GM21381 (cell line): ENCODE results near the gene DCLK1.

Source experiments
- ATAC-seq: cut with Tn5 transposase; IDR thresholded peaks from one replicate; pipeline ENCODE4 v1.9.1; 2021; ENCODE audit warnings: mild to moderate bottlenecking, moderate library complexity; ENCODE audit not compliant: unreplicated experiment

The DCLK1 gene

DNA sequence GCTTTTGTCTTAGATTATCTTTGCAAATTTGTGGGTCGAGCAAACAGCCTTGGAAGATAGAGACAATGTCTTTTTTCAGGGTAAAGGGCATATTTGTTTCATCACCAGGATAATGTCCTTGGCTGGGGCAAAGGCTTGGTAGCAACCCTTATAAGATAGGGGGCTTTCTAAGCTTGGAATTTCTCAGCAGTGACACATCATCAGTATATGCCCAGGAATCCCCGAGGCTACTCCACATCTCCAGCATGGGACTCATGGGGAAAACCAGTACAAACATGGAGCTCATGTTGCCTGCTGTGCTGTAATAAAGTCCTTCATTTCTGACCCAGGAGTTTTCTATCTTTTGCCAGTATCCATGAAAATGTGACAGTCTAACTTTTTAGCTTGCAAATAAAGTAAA, 77.1 kb downstream of the DCLK1 start:
- no peak for ATAC-seq

DNA sequence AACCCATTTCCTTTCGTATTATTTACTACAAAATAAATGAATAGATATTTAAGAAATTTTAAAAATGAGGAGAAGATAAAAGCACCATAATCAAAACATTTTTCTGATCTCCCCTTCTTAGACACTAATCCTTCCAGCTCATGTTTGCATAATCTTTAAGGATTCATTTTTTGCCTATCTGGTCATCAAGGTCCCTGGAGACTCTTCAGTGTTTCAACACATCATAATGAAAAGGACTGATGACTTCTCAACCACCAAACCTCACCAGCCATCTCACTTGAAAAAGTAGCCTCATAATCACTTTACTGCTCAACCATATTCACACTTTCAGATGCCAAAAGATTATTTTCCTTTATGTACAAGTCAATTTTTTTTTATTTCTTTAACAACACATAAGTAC, 80.1 kb downstream of the DCLK1 start:
- no peak for ATAC-seq

DNA sequence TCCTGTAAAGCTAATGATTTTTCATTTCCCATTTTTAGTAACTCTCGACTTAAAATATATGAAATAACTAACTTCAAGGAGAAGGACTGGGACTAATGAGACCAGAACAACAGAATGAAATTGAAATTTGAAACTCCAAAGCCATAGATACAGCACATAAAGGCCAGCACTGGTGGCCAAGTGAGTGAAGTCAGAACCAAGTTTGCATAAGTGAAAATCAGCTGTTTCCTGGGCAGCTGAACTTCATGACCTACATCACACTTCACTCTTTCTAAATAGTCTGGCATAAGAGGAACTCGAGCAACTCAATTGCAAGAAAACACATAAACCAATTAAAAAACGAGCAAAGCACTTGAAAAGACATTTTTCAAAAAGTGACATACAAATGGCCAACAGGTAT, 84.5 kb downstream of the DCLK1 start:
- no peak for ATAC-seq

DNA sequence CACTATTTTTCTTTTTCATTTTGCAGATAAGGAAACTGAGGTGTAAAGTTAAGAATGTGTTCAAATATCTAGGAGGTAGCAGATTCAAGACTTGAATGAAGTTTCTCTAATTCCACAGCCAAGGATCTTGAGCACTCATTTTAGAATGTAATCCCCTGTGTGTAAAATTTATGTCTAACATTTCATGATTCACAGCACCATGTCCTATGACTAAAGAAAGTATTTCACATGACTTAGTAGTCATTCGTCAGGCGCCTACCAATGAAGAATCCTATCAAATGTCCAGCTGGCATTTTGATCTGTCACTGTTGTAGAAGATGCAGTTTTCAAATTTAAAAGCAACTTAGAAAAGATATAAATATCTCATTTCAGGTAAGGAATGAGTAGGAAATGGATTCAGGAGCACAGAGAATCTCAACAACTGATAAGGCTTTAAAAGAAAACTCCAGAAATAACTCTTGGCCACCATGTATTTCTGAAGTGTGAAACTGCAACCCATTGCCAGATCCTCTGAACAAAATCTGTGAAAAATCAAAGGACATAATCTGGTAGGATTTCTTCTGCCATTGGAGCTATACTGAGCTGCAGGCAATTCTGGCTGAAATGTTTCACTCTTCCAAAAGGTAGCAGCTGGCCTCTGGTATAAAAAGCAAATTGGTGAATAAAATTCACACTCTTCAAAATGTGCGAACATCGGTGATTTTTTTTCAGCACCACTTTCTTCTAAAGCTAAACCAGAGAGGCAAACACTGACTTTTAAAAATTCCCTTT, 92.2 kb downstream of the DCLK1 start:
- ATAC-seq, result no peak

DNA sequence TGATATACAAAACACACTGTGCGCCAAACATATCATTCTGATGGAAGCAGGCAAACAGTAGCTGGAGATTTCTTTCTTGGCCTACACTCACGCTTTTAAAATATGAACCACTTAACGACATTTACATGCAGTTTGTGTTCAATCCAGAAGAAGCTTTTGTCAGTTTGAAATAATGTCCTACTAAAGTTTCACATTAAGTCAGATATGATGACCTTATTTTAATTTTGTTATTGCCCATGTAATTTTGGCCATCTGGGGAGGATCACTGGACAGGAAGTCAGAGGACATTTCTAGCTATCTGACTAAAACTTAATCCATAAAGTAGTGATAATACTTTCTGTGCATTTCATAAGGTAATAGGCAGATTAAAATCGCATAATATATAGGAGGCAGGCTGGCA, 98.1 kb downstream of the DCLK1 start:
- ATAC-seq, result no peak

DNA sequence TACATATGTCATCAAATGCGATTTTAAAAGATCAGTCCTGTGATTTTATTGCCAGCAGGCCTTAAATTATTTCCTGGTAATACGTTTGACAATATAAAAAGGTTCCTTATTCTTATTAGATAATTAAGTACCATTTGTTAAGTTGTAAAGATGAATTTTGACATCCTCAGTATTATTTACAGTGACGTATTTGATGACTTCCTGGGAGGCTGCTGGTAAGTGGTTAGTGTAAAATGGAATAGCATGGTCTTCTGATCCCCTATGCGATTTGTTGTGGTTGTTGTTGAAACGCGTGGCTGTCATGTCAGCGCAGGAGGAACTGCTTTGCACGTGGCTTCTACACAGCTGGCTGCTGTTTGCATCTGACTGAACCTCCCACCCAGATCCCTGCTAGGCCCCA, 99.7 kb downstream of the DCLK1 start:
- ATAC-seq, result no peak

DNA sequence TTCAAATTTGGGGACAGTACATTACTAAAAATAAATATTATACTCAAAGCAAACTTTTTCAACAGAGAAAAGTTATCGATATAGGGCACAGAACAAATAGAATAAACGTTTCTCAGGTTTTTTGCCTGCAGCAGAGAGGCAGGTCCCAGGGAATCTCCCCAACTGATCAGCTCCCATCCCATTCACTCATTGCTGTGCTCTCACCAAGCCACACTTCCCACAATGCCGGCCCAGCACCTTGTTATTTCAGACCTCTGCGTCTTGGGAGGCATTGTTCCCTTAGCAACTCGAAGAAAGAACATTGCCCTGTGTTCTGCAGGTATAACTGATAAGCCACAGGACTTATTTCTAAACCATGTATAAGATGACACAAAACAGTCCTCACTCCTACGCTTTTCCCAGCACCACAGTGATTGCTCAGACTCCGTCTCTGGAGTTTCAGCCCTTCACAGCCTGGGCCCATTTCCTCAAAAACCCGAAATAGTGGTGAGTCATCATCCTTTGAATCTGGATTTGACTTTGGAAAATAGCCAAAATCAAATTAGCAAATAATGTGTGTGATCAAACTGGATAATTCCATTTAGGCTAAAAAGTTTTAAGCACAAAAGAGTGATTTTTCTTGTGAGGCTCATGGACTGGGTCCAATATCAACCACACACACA, 100.4 kb downstream of the DCLK1 start:
- no peak for ATAC-seq

DNA sequence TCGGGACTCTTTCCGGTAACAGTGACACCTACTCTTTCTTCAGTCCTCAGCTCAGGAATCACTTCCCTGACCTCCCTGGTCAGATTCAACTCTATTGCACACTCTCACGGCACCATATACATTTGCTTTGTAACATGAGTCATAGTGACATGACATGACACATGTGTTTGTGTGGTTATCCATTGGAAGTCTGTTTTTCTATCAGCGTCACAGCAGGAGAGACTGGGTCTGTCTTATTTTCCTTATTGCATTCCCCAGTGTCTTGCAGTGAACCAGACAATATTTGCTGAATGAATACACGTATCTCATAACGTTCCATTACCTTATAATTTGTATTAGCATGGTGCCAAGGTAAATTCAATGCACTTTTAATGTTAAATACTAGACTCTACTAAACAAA, 102.0 kb downstream of the DCLK1 start:
- no peak for ATAC-seq

DNA sequence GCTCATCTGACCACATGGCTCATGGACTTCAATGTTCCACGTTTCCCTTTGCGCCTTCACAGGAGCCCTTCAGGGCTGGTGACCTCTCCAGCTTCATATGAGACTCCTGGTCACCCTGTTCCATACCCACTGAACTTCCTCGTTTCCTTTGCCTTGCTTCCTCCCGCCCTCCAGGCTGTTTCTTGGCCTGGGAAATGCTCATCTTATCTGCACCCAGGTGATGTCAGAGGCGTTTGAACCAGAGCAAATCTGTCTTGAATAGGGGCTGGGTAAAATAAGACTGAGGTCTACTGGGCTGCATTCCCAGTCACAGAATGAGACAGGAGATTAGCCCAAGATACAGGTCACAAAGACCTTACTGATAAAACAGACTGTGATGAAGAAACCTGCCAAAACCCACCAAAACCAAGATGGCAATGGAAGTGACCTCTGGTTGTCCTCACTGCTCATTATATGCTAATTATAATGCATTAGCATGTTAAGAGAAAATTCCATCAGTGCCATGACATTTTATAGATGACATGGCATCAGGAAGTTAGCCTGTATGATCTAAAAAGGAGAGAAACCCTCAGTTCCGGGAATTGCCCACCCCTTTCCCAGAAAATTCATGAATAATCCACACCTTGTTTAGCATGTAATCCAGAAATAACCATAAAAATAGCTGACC, 102.7 kb downstream of the DCLK1 start:
- no peak for ATAC-seq

DNA sequence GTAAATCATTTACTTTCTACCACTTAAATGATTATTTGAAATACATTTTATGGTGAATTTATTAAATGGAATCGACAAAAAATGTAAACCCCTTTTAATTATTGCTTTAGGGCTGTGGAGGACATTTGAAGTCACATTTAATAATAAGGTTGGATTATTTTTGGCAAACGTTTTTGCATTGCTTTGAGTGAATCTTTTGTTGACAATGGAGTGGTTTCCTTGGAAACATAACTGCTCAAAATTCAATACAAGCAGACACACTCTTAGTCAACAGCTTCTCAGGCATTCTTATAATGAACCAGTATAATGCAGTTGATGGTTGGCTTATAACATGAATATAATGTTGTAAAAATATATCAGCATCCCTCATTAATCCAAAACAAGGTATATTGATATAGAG, 104.7 kb downstream of the DCLK1 start:
- no peak for ATAC-seq

DNA sequence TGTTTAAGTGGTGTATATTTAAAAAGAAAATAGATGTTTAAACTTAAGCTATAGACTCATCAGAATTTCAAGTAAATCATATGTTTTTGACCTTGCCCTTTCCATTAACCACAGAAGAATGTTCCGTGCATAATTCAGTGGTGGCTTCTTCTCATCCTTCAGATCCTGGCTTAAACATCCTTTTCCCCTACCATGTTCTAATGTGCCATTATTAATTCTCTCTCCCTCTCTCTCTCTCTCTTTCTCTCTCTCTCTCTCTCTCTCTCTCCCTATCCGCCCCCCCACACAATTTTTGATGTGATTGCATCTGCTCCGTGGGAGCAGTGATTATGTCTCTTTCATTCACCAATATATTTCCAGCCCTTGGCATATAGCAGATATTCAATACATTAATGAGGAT, 116.4 kb downstream of the DCLK1 start:
- ATAC-seq, result no peak

DNA sequence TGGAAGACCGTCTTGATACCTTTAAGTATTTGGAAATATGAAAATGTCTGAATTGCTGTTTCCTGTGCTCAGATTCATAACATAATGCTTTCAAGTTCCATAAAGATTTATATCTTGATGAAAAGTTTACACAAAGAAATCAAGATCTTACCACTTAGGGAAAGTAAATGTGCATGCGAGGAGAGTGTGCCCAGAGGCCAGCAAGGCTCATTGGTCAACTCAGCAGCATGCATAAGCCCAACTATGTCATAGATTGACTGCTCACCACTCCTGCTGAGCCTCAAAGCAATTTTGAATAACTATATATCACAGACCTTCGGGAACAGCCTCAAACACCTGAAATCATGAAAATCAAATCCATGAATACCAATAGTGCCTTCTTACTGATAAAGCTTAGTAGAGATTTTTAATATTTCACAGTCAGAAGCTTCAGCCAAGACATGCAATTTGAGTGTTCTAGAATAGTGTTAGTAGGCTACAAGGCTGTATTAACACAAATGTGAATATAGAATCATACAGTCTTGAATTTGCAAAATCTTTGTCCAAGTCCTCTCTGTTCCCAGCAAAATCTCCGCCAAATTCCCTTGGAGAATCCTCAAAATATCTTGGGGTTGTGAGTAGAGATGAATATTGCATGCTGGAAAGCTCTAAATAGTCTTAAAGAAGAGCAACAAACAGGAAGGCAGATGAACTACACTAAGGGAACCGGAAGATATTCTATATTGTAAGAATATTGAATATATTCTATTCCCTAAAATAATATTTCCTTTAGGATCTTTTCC, 124.1 kb downstream of the DCLK1 start:
- no peak for ATAC-seq

DNA sequence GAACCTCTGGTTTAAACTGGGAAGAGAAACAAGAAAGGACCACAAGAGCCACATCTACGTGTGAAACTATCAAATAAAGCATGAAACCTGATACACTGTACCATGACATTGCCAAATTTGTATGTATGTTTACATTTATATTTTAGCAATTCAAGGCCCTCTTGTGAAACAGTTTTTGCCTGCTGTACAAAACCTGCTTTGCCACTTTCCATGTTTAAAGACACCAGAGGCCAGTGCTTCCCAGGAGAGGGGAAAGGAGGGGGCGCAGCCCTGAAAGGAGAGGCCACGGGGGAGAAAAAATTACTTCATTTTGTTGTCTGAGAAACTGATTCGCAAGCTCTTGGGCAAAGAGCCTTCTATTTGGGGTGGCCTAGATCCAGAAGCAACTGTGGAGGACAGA, 124.8 kb downstream of the DCLK1 start:
- no peak for ATAC-seq

DNA sequence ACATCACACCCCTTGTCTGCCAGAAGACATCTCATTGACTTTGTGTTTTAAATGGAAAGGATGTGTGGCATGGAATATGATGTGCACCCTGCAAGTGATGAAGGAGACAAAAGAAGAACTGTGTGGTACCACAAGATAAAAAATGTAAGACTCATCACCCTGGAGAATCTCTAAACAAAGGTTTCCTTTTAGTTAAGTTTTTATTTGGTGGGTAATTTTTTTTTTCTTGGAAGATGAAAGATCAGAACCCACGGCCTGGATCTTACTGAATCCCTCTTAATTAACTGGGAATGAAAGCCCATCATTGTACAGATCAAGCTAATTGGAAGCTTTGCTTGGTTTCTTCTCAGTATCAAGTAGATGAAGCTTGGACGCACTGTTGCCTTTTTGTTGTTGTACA, 129.6 kb downstream of the DCLK1 start:
- no peak for ATAC-seq

DNA sequence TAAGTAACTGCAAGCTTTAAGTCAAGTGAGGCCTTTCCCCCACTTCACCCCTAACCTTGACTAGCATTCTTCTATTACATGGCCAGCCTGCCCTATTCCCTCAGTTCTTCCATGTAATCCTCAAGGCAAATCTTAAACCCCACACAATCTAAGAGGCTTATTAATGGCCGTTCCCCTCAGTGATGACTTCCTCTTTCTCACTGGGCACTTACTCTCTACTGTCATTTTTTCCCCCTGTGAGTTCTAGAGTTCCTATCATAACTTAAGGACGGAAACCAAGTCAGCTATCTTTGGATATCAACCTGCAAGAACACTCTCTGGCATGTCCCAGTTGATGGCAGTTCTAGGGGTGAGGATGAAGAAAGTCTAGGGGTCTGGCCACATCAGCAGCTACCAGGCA, 131.2 kb downstream of the DCLK1 start:
- no peak for ATAC-seq

DNA sequence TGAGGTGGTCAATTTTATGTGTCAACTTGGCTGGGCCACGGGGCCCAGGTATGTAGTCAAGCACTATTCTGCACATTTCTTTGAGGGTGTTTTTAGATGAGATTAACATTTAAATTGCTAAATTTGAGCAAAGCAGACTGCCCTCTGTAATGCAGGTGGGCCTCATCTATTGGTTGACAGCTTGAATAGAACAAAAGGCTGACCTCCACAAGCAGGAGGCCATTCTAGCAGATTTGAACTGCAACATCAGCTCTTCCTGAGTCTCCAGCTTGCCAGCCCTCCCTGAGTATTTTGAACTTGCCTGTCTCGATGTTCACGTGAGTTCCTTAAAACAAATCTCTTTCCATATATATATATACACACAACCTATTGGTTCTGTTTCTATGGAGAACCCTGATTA, 134.8 kb downstream of the DCLK1 start:
- ATAC-seq, result no peak

DNA sequence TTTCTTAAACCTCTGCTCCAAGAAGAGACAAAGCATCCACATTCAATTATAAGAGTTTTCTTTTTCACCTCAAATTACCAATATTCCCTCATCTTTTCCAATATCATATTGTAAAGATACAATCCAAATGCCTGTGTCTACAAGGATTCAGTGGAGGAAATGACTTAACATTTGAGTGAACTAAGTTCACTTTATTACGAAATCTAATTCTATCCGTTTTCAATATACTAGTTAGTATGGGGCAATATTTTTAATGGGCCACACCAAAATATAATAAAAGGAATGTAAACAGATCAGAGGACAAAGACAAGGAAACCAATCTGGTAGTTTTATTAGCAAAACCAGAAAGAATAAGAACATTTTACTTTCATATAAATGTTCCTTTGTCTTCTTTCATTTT, 136.0 kb downstream of the DCLK1 start:
- no peak for ATAC-seq

DNA sequence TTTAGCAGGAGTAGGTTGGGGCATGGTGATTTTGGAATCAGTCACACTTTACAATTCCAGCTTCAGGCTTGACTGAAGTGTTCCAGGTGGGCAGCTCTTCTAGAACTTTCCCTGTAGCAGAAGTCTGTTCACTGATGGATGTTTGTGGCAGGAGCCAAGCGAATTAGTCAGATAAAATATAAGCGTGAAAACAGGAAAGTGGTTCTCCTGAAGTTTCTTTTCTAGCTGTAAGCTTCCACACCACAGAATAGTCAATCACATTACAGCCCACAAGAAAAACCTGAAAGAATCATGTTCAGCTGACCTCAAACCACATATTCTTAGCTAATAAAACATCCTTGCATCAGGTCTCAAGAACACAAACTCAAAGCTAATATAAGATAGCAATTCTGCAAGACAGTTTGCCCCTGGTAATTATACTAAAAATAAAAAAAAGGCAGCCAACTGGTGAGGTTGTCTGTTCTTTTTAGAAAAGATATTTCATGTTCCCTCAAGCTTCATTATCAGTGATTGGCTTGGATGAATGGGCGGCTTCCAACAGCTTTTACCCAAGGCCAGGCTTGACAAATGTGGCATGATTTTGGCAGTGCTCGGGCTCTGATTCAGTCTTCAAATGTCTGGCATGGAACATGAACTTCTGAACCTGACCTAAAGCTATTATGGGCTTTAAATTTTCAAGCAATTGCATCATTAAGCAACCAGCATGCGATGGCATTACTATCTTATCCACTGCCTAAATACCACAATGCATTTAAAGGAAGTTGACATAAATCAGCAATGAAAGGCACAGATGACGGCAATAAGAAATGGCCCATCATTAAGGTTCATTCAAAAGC, 136.8 kb downstream of the DCLK1 start:
- no peak for ATAC-seq

DNA sequence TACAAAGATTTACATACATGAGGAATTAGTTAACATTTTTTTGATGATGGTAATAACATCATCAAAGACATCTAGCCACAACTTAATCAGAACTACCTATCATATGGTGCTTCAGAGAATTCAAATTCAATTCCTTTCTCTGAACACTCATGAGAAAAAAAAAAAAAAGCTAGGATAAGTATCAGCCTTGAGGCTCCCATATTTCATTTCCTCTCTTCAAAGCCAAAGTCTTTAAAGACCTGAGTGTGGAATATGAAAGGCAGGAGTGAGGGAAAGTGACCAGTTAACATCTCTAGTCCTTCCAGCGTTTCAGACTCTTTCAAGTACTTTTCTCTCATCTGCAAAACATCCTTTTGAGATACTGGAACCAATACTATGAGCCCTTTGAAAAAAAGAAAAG, 137.5 kb downstream of the DCLK1 start:
- ATAC-seq, result no peak

DNA sequence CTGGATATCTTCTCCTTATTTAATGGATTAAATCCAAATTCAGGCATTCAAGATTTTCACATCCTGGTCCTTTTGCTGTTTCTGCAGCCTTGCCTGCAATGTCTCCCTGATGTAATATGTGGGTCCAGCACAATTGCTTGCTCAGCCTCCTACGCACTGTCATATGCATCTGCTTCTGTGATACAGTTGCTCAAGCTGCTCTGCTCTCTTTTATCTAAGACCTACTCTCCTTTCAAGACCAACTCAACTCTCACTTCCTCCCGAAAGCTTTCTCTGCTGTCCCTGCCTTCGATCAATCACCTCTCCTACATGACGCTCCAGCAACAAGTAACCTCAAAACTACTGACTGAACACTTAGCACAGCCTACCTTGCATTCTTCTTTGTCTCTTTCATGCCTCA, 138.2 kb downstream of the DCLK1 start:
- no peak for ATAC-seq

DNA sequence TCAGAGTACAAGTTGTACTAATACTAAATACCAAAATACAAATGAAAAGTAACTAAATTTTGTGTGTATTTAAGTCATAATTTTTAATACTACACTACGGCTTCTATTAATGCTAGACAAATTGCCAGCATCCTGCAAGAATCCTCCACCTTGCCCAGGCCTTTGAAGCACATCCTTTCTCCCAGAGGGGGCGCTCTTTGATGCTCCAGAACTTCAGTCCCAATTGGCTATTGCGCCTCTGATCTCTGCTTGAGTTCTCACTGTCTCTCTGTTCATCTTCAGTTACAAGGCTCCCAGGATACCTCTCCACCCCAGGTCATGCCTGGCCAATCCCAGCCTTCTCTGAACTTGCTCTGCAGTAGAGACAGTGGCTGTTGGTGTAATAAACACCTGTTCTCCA, 141.0 kb downstream of the DCLK1 start:
- ATAC-seq, result no peak
